Measurements from ENCODE around the gene RALGPS1. TPM values are rescaled to one million over a fixed set of nuclear protein-coding genes. Genes with fewer than 3 reads are reported as not detected.

RALGPS1 gene
- polyA plus RNA-seq, 1 of the 3 experiments (the other 2 are of a cell fraction) = 3.9 TPM

GRCh38 chr9:126876531-126876930, 38.1 kb upstream of the RALGPS1 start:
- Histone ChIP-seq H3K9me2 (no peaks in the 10 kb centered on the region), H3K4me2 (no peak overlapping the region), H3K4me3 (ENCODE audit: low read depth in 2 of 2, low read length in 1 of 2) (no peak overlapping the region), H3K27me3 (ENCODE audit: insufficient read depth) (no peaks in the 10 kb centered on the region), H3K36me3 (replicated peaks in 1 of 2; ENCODE audit: control insufficient read depth in 1 of 2, insufficient read depth in 2 of 2, low read length in 1 of 2) (peaks cover 11 to 22% of the 10 kb centered on the region in 2 experiments), H3F3A (replicated peaks; ENCODE audit: insufficient read depth) (peaks cover 4% of the 10 kb centered on the region), H3K27ac (ENCODE audit: low read depth in 2 of 2, low read length in 1 of 2) (no peak overlapping the region), H3K79me2 (ENCODE audit: insufficient read depth) (peaks cover 73% of the 10 kb centered on the region), H3K9me3 (no peaks in the 10 kb centered on the region), H4K20me1 (ENCODE audit: insufficient read depth) (peaks cover 15% of the 10 kb centered on the region), H3K9ac (no peak overlapping the region), H3K4me1 (ENCODE audit: control insufficient read depth in 1 of 2, insufficient read depth in 2 of 2, low read depth in 1 of 2, low read length in 1 of 2) (no peaks in the 10 kb centered on the region; a peak in 1 of 4 replicates), H2AFZ (ENCODE audit: low read depth) (no peak overlapping the region)
- DNase-seq = no peak
- CTCF ChIA-PET = no interaction called here
- WGBS (ENCODE audit: low lambda C conversion rate) = 85% methylated on average over 4 of the region's 4 CpGs
- TF ChIP-seq MEF2A (IDR thresholded peaks at IDR 0.05; ENCODE audit: borderline replicate concordance, low read depth) (no peak), NRF1 (IDR thresholded peaks at IDR 0.05; ENCODE audit: low read depth, low read length) (no peak), YY1 (IDR thresholded peaks at IDR 0.05; ENCODE audit: low read depth) (no peak), GATA2 (CRISPR knock-in tag; IDR thresholded peaks at IDR 0.05) (no peak), SIN3A (IDR thresholded peaks at IDR 0.05; ENCODE audit: borderline replicate concordance, low read depth, low read length) (no peak), FOSL2 (IDR thresholded peaks at IDR 0.05; ENCODE audit: borderline replicate concordance, low read depth) (no peak), RXRA (IDR thresholded peaks at IDR 0.05; ENCODE audit: borderline replicate concordance, low read depth) (no peak), RFX5 (IDR thresholded peaks at IDR 0.05; ENCODE audit: low read length) (no peak), FOXJ3 (CRISPR knock-in tag; IDR thresholded peaks at IDR 0.05) (no peak), SMC3 (IDR thresholded peaks at IDR 0.05; ENCODE audit: low read depth, low read length) (no peak), USF1 (IDR thresholded peaks at IDR 0.05; ENCODE audit: borderline replicate concordance, low read depth) (no peak), IRF3 (IDR thresholded peaks at IDR 0.05; ENCODE audit: low read depth, low read length) (no peak), EZH2phosphoT487 (IDR thresholded peaks at IDR 0.05; ENCODE audit: borderline replicate concordance, low read depth) (no peak)
- POLR2A ChIA-PET = no interaction called here

- Histone ChIP-seq H3K4me2 (no peak overlapping the region), H3F3A (replicated peaks; ENCODE audit: insufficient read depth) (peaks cover 4% of the 10 kb centered on the region), H3K4me3 (ENCODE audit: low read depth in 2 of 2, low read length in 1 of 2) (no peak overlapping the region), H2AFZ (ENCODE audit: low read depth) (no peak overlapping the region), H3K36me3 (replicated peaks in 1 of 2; ENCODE audit: control insufficient read depth in 1 of 2, insufficient read depth in 2 of 2, low read length in 1 of 2) (peaks cover 20 to 31% of the 10 kb centered on the region in 2 experiments), H3K79me2 (ENCODE audit: insufficient read depth) (peaks cover 74% of the 10 kb centered on the region), H3K27me3 (ENCODE audit: insufficient read depth) (no peaks in the 10 kb centered on the region), H3K27ac (ENCODE audit: low read depth in 2 of 2, low read length in 1 of 2) (no peak overlapping the region), H3K4me1 (ENCODE audit: control insufficient read depth in 1 of 2, insufficient read depth in 2 of 2, low read depth in 1 of 2, low read length in 1 of 2) (no peaks in the 10 kb centered on the region; a peak in 1 of 4 replicates), H3K9me3 (no peaks in the 10 kb centered on the region), H3K9ac (no peak overlapping the region), H4K20me1 (ENCODE audit: insufficient read depth) (peaks cover 22% of the 10 kb centered on the region), H3K9me2 (no peaks in the 10 kb centered on the region)
- DNase-seq = no peak
- CTCF ChIA-PET = no interaction called here
- POLR2A ChIA-PET = no interaction called here
- WGBS (ENCODE audit: low lambda C conversion rate) = 95% methylated on average over 8 of the region's 9 CpGs
- TF ChIP-seq FOXJ3 (CRISPR knock-in tag; IDR thresholded peaks at IDR 0.05) = no peak
- no peak for TF ChIP-seq RFX5 (IDR thresholded peaks at IDR 0.05; ENCODE audit: low read length)
- TF ChIP-seq NFIC (IDR thresholded peaks at IDR 0.05; ENCODE audit: borderline replicate concordance) = no peak
- TF ChIP-seq ELF1 (IDR thresholded peaks at IDR 0.05) = no peak
- no peak for TF ChIP-seq SMC3 (IDR thresholded peaks at IDR 0.05; ENCODE audit: low read depth, low read length)
- TF ChIP-seq REST (IDR thresholded peaks at IDR 0.05; ENCODE audit: low read depth, low read length) = no peak
- TF ChIP-seq PBX3 (IDR thresholded peaks at IDR 0.05) = no peak
- no peak for TF ChIP-seq MEF2A (IDR thresholded peaks at IDR 0.05; ENCODE audit: borderline replicate concordance, low read depth)
- TF ChIP-seq ZBTB33 (IDR thresholded peaks at IDR 0.05; ENCODE audit: borderline replicate concordance, low read depth) = no peak
- no peak for TF ChIP-seq POLR2AphosphoS5 (IDR thresholded peaks at IDR 0.05; ENCODE audit: low read depth, low read length)
- TF ChIP-seq TEAD4 (IDR thresholded peaks at IDR 0.05; ENCODE audit: borderline replicate concordance, insufficient read depth) = no peak
These were observed 37.2 kb upstream of the RALGPS1 start for GRCh38 chr9:126877418-126877817.
